NK-92 treated with Interleukin-12 subunit alpha and Interleukin-12 subunit beta, amount 100 ng/mL, for 24 hours (cell line): ENCODE data around the gene RBM10.

ENCODE experiments used
- DNase-seq: peaks from one replicate; lab custom pipeline; 2025; lab: John Stamatoyannopoulos, UW

The RBM10 gene

DNA sequence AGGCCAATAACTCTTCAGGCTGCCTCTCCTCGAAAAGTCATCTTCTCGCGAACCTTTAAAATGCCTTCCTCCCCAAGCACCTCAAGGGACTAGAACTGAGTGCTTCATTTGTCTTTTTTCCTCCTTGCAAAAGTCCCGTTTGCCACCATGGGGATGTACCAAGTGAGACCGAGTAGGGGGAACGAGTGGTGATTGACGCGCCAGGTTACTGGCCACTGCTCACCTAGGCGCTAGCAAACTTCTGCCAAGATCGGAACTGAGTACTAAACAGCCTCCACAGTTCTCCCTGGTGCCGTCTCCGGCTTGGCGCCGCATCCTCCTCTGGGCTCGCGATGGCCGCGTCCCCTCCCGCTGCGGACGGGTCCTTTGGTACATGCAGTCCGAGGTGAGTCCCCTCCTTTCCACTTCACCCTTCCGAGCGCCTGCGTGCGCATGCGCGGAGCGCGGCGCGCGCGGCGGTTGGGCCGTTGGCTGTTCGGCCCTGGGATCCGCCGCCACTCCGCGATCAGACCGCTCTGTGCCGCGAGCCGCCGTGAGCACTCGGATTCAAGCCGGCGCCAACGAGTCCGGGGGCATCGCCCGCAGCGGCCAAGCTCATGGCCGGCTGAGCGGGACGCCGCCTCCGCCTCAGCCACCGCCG lies 73.4 kb downstream of the RBM10 start, which contains the start of gene CDK16:
Gene CDK16, plus strand, starts transcription at position 402 of the 640 bp plus-strand sequence. CDS start 4,877 bp downstream, outside the sequence.
- peak; percentile 59 for DNase-seq

DNA sequence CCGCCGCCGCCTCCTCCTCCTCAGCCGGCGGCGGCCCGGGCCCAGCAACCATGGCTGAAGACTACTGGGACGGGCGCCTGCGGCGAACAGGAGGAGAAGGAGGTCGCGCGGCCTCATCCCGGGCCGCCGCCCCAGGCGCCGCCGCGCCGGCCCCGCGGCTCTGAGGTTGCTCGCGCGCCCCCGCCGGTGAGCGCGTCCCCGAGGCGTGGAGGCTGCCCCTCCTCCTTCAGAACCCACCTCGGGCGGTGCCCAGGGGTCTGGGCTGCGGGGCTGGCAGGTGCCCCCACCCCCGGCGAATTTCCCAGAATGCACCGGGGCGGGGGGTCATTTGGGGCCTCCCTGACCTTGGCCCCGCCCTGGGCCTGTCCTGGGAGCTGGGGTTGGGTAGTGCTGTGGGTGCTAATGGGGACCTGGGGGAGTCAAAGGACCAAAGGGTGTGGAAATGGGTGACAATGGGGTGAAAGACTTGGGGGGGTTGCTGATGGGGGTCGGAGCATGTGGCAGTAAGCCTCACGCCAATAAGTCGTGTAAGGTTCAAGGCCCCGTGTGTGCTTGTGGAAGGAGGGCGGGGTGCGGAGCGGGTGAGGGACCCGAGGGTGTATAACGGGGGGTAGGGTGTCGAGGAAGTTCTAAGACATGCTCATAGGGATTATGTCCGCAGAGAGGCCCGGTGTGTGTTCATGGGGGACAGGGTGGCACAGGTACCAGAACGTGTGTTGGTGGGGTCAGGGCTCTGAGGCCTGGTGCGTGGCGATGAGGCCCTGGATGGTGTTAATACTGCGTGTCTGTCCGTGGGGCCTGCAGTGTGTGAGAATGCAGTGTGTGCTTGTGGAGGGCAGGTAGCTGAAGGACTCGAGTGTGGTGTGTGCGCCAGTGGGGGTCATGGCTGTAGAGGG lies 74.1 kb downstream of the RBM10 start:
- peak; percentile 28 for DNase-seq

DNA sequence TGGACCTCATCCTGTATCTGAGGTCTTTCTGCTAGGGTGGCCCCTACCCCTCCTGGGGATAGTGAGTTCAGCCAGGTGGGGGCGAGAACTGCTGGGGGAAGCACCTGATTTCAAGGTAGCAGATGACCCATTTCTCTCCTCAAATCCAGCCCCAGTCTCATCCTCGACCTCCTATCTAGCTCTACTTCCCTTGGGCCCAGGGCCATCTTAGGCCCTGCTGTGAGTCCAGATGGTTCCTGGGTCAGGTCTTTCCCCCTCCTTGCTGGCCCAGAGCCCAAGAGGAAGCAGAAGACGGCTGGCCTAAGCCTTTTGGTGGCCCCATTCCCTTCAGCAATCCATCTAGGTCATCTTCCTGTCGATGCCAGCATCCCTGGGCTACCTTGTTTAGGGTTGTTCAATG lies 76.7 kb downstream of the RBM10 start:
- no peak for DNase-seq

DNA sequence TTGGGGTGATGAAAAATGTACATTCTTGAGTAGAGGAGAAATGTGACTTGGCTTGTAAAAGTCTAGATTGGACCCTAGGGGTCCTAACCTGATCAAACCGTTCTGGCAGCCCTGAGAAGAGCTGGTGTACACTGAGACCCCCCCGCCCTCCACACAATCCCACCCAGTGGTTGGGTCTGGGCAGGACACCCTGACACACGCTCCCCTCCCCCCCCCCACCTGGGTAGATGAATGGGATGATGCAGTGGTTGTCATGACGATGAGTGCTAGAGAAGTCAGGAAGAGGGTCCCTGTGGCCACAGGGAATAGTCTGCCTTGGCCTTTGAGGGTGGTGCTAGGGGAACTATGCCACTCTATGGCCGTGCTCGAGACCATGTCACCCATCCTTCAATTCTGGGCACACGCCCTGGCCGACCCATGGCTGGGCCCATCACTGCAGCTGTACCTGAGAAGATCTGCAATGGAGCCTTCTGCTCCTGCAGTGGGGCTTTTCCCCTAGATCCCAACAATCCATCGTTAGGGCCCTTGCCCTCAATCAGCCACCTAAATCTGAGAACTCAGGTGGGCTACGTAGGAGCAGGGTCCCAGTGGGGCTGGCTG lies 77.8 kb downstream of the RBM10 start:
- DNase-seq, result no peak

DNA sequence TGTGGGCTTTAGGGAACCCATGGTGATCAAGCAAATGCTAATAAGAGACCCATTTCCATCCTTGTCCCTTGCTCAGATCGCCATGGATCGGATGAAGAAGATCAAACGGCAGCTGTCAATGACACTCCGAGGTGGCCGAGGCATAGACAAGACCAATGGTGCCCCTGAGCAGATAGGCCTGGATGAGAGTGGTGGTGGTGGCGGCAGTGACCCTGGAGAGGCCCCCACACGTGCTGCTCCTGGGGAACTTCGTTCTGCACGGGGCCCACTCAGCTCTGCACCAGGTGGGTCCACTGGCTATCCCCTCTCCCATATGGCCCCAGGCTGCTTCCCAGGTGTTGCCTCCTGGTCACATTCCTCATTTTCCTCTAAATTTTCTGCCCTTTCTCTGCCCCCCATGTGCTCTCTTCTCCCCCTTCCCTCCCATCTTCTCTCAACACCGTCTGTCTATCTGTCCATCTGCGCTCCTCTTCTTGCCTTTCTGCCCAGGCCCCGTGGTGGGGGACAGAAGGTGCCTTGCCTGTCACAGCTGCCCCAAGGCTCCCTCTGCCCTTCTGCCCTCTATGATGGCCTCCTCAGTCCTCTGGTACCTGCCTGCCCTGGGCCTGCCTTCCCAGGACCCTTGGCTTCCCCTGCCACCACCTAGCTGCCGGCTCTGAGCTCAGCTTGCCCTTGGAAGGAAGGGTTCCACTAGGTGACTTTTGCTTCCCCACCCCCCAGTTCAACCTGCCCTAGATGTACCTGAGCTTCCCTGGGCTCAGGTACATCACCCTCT lies 78.6 kb downstream of the RBM10 start:
- DNase-seq, result no peak

DNA sequence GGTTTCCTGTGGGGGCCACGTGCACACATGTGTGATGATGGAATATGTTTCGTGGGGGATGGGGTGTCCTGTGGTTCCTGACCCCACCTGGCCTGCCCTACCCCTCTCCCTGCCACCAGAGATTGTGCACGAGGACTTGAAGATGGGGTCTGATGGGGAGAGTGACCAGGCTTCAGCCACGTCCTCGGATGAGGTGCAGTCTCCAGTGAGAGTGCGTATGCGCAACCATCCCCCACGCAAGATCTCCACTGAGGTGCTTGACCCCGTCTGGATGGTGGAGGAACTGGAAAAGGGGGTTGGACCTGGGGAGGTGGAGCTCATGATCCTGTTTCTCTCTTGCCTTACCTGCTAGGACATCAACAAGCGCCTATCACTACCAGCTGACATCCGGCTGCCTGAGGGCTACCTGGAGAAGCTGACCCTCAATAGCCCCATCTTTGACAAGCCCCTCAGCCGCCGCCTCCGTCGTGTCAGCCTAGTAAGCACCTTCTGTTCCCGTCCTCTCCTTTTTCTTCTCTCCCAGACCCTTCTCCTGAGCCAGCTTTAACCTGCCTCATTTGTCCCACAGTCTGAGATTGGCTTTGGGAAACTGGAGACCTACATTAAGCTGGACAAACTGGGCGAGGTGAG lies 79.4 kb downstream of the RBM10 start:
- no peak for DNase-seq

DNA sequence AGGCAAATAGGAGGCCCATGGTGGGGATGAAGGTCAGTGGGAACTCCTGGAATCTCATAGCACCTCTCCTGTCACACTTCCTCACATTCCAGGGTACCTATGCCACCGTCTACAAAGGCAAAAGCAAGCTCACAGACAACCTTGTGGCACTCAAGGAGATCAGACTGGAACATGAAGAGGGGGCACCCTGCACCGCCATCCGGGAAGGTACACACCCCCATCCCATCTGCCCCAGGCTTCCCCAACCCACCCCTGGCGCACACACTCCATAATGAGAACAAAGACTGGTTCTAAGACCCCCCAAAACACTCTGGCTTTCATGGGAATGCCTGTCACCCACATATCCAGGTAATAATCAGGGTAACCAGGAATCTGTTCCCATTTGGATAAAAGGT lies 79.9 kb downstream of the RBM10 start:
- DNase-seq, result no peak

DNA sequence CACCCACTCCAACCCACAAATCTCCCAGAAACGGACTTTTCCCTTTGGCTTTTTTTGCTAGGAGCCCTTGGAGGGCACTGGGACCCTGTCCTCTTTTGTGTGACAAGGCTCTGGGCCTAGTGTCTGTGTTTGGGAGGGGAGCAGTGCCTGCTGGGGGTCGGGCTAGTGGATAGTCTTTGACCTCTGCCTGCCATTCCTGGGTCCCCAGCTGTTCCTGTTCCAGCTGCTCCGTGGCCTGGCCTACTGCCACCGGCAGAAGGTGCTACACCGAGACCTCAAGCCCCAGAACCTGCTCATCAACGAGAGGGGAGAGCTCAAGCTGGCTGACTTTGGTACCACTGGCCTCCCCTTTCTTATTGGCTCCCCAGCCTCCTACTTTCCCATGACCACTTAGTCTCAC lies 81.0 kb downstream of the RBM10 start:
- no peak for DNase-seq

DNA sequence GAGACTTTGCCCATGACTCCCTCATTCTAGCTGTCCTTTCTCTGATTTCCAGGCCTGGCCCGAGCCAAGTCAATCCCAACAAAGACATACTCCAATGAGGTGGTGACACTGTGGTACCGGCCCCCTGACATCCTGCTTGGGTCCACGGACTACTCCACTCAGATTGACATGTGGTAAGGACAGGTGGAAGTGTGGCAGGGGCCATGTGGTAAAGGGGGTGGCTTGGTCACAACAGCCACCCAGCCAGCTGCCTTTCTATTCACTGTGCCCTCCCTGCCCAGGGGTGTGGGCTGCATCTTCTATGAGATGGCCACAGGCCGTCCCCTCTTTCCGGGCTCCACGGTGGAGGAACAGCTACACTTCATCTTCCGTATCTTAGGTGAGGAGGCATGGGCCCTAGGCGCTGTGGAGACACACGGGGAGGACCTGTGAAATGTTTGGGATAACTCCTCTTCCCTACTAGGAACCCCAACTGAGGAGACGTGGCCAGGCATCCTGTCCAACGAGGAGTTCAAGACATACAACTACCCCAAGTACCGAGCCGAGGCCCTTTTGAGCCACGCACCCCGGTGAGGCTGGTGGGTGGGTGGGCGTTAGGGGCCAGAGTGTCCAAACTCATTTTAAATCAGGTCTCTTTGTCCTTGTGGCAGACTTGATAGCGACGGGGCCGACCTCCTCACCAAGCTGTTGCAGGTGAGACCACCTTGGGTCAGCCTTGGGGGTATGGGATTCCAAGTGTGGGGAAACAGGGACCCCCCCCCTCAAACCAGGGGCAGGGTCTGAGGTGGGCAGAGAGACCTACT lies 81.7 kb downstream of the RBM10 start:
- no peak for DNase-seq

DNA sequence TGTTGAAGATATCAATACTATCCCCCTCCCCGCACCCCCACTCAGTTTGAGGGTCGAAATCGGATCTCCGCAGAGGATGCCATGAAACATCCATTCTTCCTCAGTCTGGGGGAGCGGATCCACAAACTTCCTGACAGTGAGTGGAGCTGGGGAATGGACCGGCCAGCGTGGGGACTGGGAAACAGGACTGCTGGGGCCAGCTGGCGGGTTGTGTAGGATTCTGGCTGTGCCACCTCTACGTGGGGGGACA lies 82.2 kb downstream of the RBM10 start:
- DNase-seq, result no peak

DNA sequence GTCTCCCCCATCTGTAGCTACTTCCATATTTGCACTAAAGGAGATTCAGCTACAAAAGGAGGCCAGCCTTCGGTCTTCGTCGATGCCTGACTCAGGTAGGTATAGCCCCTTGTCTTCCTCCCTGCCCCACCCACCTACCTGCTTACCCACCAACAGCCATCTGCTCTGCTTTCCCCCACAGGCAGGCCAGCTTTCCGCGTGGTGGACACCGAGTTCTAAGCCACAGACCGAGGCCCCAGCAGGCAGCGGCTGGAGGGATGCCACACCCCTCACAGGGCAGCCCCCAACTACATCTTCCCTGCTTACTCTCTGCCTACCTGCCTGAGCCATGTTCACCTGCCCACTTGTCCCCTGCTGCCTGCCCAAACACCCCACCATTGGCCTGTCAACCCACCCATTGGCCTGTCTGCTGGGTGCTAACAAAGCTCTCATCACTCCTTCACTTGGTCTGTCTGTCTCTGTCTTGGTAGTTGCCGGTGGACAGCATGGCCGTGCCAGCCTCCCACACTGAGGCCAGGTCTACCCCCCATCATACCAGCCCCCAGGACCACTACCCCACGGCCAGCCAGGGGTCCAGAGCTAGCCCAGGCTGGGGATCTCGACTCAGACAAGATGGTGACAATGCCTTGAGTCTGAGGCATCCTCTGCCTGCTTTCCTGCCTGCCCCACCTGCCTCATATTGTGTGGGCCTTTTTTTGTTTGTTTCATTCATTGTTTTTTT lies 83.7 kb downstream of the RBM10 start:
- no peak for DNase-seq

DNA sequence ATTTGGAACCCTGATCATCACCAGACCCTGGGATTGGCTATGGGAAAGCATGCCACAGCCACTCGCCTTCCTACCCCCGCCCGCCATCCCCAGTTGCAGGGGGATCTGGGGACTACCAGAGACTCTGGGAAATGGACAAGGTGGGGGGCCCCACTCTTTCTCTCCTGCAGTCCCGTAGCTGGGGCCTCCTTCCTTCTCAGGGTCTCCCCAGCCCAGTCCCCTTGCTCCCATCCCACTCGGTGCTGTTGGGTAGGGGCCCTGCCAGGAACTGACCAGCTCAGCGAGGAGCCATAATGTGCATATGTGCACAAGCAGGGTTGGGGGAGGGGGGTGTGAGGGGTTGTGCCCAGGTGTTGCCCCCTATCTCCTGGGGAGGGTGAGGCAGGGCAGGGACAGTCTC lies 84.4 kb downstream of the RBM10 start:
- no peak for DNase-seq

DNA sequence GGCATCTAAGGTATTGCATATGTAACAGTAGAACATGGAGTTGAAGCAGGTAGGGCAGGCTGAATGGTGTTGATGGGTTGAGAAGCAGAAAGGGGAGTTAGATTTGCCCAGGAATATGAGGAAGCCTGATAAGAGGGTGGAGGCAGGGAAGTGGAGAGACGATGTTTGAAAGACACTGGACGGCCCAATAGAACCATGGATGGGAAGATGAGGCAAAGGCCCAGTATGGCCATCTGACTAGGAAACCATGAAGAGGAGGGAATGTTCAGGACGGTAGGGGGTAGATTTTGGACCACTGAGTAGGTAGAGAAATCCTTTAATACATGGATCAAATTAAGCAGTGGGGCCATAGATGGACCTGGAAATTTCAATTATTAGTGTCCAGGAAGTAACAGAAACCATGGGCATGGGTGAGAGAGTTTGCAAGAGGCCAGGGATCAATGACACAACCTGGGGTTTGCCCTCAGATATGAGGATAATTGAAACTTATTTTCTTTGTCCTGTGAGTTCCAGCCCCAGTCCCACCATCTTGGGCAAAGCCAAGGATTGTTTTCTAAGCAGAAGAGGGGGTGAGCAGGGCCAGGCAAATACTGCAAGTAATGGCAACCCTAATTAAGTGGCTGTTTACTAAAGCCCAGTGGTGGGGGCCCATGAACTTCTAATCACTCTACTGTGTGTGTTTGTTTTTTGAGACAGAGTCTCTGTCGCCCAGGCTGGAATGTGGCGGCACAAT lies 85.3 kb downstream of the RBM10 start:
- no peak for DNase-seq

DNA sequence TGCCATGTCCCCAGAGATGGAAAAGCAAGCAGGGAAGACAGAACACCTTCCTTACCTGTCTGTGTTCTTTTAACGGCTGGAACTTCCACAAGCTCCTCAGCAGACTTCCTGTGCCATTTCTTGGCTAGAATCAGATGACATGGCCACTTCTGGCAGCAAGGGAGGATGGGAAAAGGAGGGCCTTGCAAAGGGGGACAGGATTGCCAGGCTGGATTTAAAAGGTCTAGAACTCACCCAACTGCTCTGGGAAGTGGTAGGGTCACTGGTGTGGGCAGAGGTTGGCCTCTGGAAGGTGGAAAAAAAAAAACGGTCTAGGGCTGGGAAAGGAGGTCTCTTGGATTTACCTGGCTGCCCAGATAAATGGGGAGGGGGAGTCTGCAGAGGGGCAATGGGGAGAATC lies 86.1 kb downstream of the RBM10 start:
- DNase-seq, result no peak

DNA sequence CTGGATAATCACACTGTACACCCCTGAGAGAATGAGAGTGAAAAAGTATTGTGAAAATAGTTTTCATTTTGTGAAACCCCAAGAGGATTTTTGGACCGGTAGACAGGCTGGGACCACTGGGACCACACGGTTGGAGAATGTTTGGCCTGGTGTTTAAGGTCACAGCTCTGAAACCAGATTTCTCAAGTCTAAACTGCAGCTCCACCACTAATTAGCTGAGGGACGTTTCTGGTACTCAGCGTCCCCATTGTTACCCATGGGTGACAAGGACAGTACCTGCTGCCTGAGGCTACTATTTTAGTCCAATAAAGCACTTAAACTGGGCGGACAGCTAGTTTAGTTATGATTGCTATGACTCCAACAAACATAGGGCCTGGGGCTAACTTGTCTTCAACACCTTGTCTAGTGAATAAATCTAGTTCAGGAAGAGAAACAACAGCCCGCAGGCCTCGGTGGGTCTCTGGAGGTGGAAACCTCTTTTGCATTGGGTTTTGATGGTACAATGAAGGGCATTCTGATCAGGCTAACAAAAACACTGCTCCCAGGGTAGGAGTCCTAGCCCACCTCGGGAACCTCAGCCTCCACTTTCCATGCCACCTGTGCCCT lies 87.3 kb downstream of the RBM10 start:
- DNase-seq, result no peak

DNA sequence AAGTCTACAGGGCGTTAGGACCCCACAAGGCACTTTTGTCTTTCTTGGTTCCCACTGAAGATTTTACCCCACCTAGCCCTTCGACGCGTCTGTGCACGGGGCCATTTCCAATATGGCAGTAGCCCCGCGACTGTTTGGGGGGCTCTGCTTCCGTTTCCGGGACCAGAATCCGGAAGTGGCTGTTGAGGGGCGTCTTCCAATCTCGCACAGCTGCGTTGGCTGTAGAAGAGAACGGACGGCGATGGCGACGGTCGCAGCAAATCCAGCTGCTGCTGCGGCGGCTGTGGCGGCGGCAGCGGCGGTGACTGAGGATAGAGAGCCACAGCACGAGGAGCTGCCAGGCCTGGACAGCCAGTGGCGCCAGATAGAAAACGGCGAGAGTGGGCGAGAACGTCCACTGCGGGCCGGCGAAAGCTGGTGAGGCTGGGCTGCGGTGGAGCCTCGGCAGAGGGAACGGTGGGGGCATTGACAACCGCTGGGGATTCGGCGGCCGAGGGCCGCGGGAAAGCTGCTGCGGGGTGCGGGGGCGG lies 87.8 kb downstream of the RBM10 start, which contains the start of gene USP11:
Gene USP11, plus strand, starts transcription at position 207 of the 530 bp plus-strand sequence. Its CDS starts 35 bp downstream, at position 242.
- peak; percentile 37 for DNase-seq

DNA sequence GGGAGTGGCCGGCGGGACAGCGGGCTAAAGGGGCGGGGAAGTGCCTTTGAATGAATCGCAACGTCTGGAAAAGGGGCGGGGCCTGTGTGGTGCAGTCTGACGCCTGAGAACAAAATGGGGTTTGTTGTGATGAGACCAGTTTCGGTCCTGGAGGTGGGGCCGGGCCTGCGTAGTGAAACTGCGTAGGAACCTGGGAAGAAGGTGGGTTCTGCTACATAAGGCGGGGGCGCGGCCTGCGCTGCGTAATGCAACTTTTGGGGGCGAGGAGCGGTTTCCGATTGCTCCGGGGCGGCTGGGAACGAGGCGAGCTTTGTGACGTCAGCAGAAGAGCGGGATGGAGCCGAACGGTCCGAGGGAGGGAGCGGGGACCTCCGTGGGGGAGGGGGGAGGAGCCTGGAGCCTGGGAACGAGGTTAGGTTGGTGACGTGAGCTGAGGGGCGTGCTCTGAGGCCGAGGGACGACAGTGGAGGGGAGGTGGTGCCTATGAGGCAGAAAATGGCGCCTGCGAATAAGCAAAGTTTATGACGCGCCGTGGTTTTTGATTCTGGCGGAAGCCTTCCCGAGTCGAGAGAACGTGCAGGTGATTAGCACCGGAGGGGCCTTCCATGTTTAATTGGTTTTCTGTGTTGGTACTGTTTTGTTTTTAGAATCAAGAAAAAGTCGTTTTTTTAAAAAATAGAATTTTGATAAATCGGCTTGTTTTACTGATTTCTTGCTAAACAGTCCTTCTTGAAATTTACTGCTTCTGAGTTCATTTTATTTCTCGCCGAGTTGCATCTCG lies 88.5 kb downstream of the RBM10 start:
- peak; percentile 94 for DNase-seq

DNA sequence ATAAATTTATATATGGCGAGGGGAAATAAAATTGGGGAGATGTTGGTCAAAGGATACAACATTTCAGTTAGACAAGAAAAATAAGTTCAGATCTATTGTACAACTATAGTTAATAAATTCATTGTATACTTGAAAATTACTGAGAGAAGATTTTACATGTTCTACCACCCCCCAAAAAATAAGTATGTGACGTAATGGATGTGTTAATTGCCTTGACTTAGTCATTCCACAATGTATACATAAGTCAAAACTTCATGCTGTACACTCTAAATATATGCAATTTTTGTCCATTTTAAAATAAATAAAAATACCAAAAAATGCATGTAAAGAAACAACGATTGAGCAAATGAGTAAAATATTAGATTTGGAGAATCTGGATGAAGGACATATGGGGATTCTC lies 89.6 kb downstream of the RBM10 start:
- no peak for DNase-seq
